ENCODE results near the gene EPHX1. TPM values are rescaled to one million over a fixed set of nuclear protein-coding genes. Genes with fewer than 3 reads are reported as not detected.

The EPHX1 gene
- total and polyA plus RNA-seq, 2 of the 8 experiments (the other 6 are each of a cell fraction or from before 2014, with no cell fraction given): 45.3 to 79.1 TPM

DNA sequence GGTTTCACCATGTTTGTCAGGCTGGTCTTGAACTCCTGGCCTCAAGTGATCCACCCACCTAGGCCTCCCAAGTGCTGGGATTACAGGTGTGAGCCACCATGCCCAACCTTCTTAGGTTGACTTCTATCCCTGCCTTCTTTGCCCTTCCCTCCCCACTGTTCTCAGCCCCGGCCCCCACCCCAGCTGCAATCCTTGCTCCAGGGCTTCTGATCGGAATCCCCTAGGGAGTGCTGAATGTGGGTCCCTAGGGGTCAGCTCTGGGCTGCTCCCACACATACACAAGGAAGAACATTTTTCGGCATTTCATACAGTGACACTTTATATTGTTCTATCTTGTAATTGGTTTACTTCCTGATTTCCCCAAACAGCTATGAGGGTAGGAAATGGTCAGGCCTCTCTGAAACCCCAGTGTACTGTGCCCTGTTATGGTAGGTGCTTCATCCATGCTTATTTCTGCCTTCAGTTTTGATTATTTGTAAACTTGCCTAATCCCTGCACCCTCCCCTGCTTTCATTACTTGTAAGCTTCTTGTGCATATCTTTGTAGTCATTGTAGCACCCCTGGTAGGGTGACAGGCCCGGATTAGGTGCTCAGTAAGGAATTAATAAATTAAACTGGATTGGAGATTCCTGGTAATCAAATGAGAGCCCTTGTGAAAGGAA is 38.1 kb upstream of the EPHX1 start:
- DNase-seq (ENCODE audit: low read depth in 1 of 2, low spot score in 2 of 2): peak in 1 of 2 experiments; percentile 37
- H3K27me3 ChIP-seq (replicated peaks in 1 of 4; ENCODE audit: control insufficient read depth in 3 of 4, extremely low read depth in 1 of 4, insufficient read depth in 3 of 4, low read length in 3 of 4): no peaks in the 10 kb centered on the region; a peak in 1 of 7 replicates
- H3K4ac ChIP-seq (replicated peaks; ENCODE audit: insufficient read length, low read depth, low read length): no peak overlapping the region
- ChIA-PET CTCF (ENCODE audit: partially characterized antibody) (interaction anchor here (0.6 to 8.9 kb wide), 56 partner anchors 8 to 329 kb away, joined by 3 to 229 read pairs (median 4); partner anchors contain the start of gene LEFTY1), POLR2A (ENCODE audit: partially characterized antibody) (interaction anchor here (0.7 to 4.2 kb wide), 11 partner anchors 10 to 207 kb away, joined by 3 to 20 read pairs (median 4); partner anchors contain the start of genes ENAH and EPHX1)
- no peak overlapping the region for H3K27ac ChIP-seq (ENCODE audit: low read depth, low read length)
- no peak overlapping the region for H3K14ac ChIP-seq (ENCODE audit: insufficient read length)
- no peaks in the 10 kb centered on the region for H3K36me3 ChIP-seq (ENCODE audit: control insufficient read depth in 2 of 4, insufficient read depth in 4 of 4, low read length in 3 of 4)
- H3K79me2 ChIP-seq (ENCODE audit: control insufficient read depth in 1 of 2, insufficient read depth in 2 of 2, low read length in 2 of 2): no peaks in the 10 kb centered on the region
- H2AFZ ChIP-seq (ENCODE audit: low read length): no peak overlapping the region
- no peak overlapping the region for H2BK120ac ChIP-seq (replicated peaks; ENCODE audit: low read depth, low read length)
- H2BK20ac ChIP-seq (ENCODE audit: low read length): no peak overlapping the region
- H2BK12ac ChIP-seq (ENCODE audit: low read depth, low read length): no peak overlapping the region
- TF ChIP-seq RNF2 (IDR thresholded peaks at IDR 0.05; ENCODE audit: borderline replicate concordance, low read depth, low read length, missing control alignments, poor library complexity, severe bottlenecking): no peak
- TF ChIP-seq GABPA (IDR thresholded peaks at IDR 0.05; ENCODE audit: borderline replicate concordance, insufficient read depth, low read length): no peak
- TF ChIP-seq FOSL1 (IDR thresholded peaks at IDR 0.05; ENCODE audit: insufficient read depth, low read depth, low read length): no peak
- TF ChIP-seq SP1 (IDR thresholded peaks at IDR 0.05; ENCODE audit: low read depth, low read length): no peak
- WGBS, 2 experiments (ENCODE audit: extremely low coverage in 1 of 2, insufficient coverage in 1 of 2, insufficient read length in 1 of 2, insufficient replicate concordance in 2 of 2, low coverage in 1 of 2, low lambda C conversion rate in 2 of 2, missing lambda C conversion rate in 1 of 2): 60% methylated on average over 4 of the region's 4 CpGs; no CpG with 5 or more reads in 1 of the 2 experiments
- H2BK5ac ChIP-seq (ENCODE audit: low read depth, low read length): no peak overlapping the region
- H3K79me1 ChIP-seq (ENCODE audit: low read depth, low read length): no peaks in the 10 kb centered on the region
- no peak overlapping the region for H3K4me3 ChIP-seq (ENCODE audit: extremely low read depth in 1 of 4, insufficient read depth in 2 of 4, low read depth in 3 of 4, low read length in 4 of 4)
- no peak overlapping the region for H2AK5ac ChIP-seq (ENCODE audit: low read depth, low read length)
- no peak overlapping the region for H4K5ac ChIP-seq (ENCODE audit: insufficient read length, low read depth, low read length)
- no peaks in the 10 kb centered on the region for H3K9me3 ChIP-seq (ENCODE audit: insufficient read depth in 2 of 2, low read depth in 1 of 2, low read length in 1 of 2)
- H3K9ac ChIP-seq (replicated peaks in 1 of 4; ENCODE audit: extremely low read depth in 1 of 4, low read depth in 3 of 4, low read length in 3 of 4): no peak overlapping the region
- no peak overlapping the region for H4K91ac ChIP-seq (replicated peaks; ENCODE audit: insufficient read length, low read length)
- H3K4me1 ChIP-seq (replicated peaks in 1 of 4; ENCODE audit: control insufficient read depth in 3 of 4, insufficient read depth in 4 of 4, low read length in 3 of 4): peaks cover 4 to 12% (median 10%) of the 10 kb centered on the region in 4 experiments; a peak in 5 of 7 replicates
- no peak for FAIRE-seq
- no peak overlapping the region for H2BK15ac ChIP-seq (ENCODE audit: low read length)
- no peak overlapping the region; a peak in 1 of 4 replicates for H3K4me2 ChIP-seq (ENCODE audit: insufficient read depth in 1 of 2, low read depth in 2 of 2, low read length in 2 of 2)
- H4K8ac ChIP-seq (ENCODE audit: extremely low read depth, insufficient read depth, low read length): no peak overlapping the region
- H3K18ac ChIP-seq (ENCODE audit: extremely low read depth, low read length): no peak overlapping the region
- no peak overlapping the region for H3K23ac ChIP-seq (ENCODE audit: insufficient read length)
- H3K23me2 ChIP-seq (ENCODE audit: low read depth, low read length): 0 out of 2 replicates have a peak, but pooled peaks cover 2% of the 10 kb centered on the region
- no peak overlapping the region for H3K56ac ChIP-seq (replicated peaks; ENCODE audit: insufficient read length, low read depth, low read length)
- no peaks in the 10 kb centered on the region for H4K20me1 ChIP-seq (replicated peaks in 1 of 2; ENCODE audit: control insufficient read depth in 1 of 2, insufficient read depth in 2 of 2, low read length in 2 of 2)
